ENCODE data around the gene DNAJC16.
"Not testable (repeated sequence)": the region's sequence is repeated elsewhere in the genome, so short reads cannot be mapped to it uniquely, and the experiment has no call there.

Gene DNAJC16

GRCh38 chr1:15508700-15509487 is 17.8 kb upstream of the DNAJC16 start:
- DNase-seq, result peak; percentile 36

- DNase-seq, result no peak
Measured at GRCh38 chr1:15509586-15509985, 17.1 kb upstream of the DNAJC16 start.

- peak; percentile 19 for DNase-seq
Measured at GRCh38 chr1:15510611-15511405, 15.8 kb upstream of the DNAJC16 start.

- no peak for DNase-seq
Measured at GRCh38 chr1:15513192-15513591, 13.5 kb upstream of the DNAJC16 start.

GRCh38 chr1:15513919-15514318 is 12.7 kb upstream of the DNAJC16 start:
- no peak for DNase-seq

- DNase-seq, result not testable (repeated sequence)
Measured at GRCh38 chr1:15514557-15514956, 12.1 kb upstream of the DNAJC16 start.

GRCh38 chr1:15515022-15515663 is 11.5 kb upstream of the DNAJC16 start:
- DNase-seq, result no peak

- DNase-seq, result no peak
Measured at GRCh38 chr1:15519625-15520024, 7.0 kb upstream of the DNAJC16 start.

GRCh38 chr1:15521206-15521906 is 5.3 kb upstream of the DNAJC16 start:
- DNase-seq, result not testable (repeated sequence)

GRCh38 chr1:15522551-15522950 is 4.1 kb upstream of the DNAJC16 start:
- DNase-seq, result no peak

GRCh38 chr1:15523104-15524020 is 3.3 kb upstream of the DNAJC16 start:
- DNase-seq, result no peak

GRCh38 chr1:15524021-15524282 is 2.7 kb upstream of the DNAJC16 start, which contains the start of gene CASP9:
CASP9 (minus strand) TSS chr1:15524215; CDS start chr1:15524200, 15 bp downstream.
- DNase-seq, result no peak

GRCh38 chr1:15524283-15525049 is 2.2 kb upstream of the DNAJC16 start:
- DNase-seq, result peak; percentile 100

GRCh38 chr1:15525050-15526020 is 1.3 kb upstream of the DNAJC16 start:
- DNase-seq, result peak; percentile 67

- no peak for DNase-seq
Measured at GRCh38 chr1:15526021-15526489, 593 bp upstream of the DNAJC16 start.

GRCh38 chr1:15531003-15531402 is 4.4 kb downstream of the DNAJC16 start:
- DNase-seq, result no peak

GRCh38 chr1:15531682-15532081 is 5.0 kb downstream of the DNAJC16 start:
- DNase-seq, result no peak

GRCh38 chr1:15538771-15539170 is 12.1 kb downstream of the DNAJC16 start:
- DNase-seq, result no peak

GRCh38 chr1:15540186-15540585 is 13.5 kb downstream of the DNAJC16 start:
- DNase-seq, result no peak

All from activated effector memory CD4-positive, alpha-beta T cell treated with anti-CD3 and anti-CD28 coated beads, Interleukin-2, amount 50 U/mL, for 16 hours (primary cell).